Hepatocyte (in vitro differentiated cells): Measurements from ENCODE around the gene BLM. TPM values are rescaled to one million over a fixed set of nuclear protein-coding genes. Genes with fewer than 3 reads are reported as not detected.

Source experiments
- DNase-seq: peaks from one replicate; pipeline ENCODE4 v3.0.0-alpha.2; 2016; ENCODE audit warnings: low spot score
- H2AFZ ChIP-seq: fragments of 200-600 bp; sonication (generic); 2 replicates; pipeline ENCODE4 v1.6.0; 2016; ENCODE audit warnings: antibody characterized with exemption, mild to moderate bottlenecking
- H3K27ac ChIP-seq: fragments of 200-600 bp; sonication (generic); 2 replicates; pipeline ENCODE4 v1.5.1; 2016; ENCODE audit warnings: mild to moderate bottlenecking
- H3K27me3 ChIP-seq: fragments of 200-600 bp; sonication (generic); 2 replicates; pipeline ENCODE4 v1.6.1; 2016
- H3K36me3 ChIP-seq: fragments of 200-600 bp; sonication (generic); replicated peaks from 2 replicates; pipeline ENCODE4 v1.5.1; 2016; ENCODE audit warnings: low read depth; ENCODE audit not compliant: insufficient read depth
- H3K4me1 ChIP-seq: fragments of 200-600 bp; sonication (generic); 2 replicates; pipeline ENCODE4 v1.5.1; 2016; ENCODE audit warnings: mild to moderate bottlenecking, moderate library complexity; ENCODE audit not compliant: insufficient read depth
- H3K4me2 ChIP-seq: fragments of 200-600 bp; sonication (generic); 2 replicates; pipeline ENCODE4 v1.6.0; 2016
- H3K4me3 ChIP-seq: fragments of 200-600 bp; sonication (generic); 2 replicates; pipeline ENCODE4 v1.5.1; 2016; ENCODE audit warnings: mild to moderate bottlenecking
- H3K79me2 ChIP-seq: fragments of 200-600 bp; sonication (generic); 2 replicates; pipeline ENCODE4 v1.6.0; 2017; ENCODE audit warnings: mild to moderate bottlenecking
- H3K9me2 ChIP-seq: fragments of 200-600 bp; sonication (generic); replicated peaks from 2 replicates; pipeline ENCODE4 v1.6.0; 2017; ENCODE audit warnings: mild to moderate bottlenecking; ENCODE audit not compliant: insufficient read depth
- H3K9me3 ChIP-seq: fragments of 200-600 bp; sonication (generic); 2 replicates; pipeline ENCODE4 v1.5.1; 2016; ENCODE audit warnings: low read depth, mild to moderate bottlenecking
- H4K20me1 ChIP-seq: fragments of 200-600 bp; sonication (generic); 2 replicates; pipeline ENCODE4 v1.6.0; 2016; ENCODE audit warnings: mild to moderate bottlenecking; ENCODE audit not compliant: insufficient read depth, poor library complexity, severe bottlenecking
- CTCF ChIP-seq: fragments of 200-600 bp; sonication (generic); IDR thresholded peaks from 2 replicates; pipeline ENCODE4 v1.5.1; 2016; ENCODE audit warnings: antibody characterized with exemption, mild to moderate bottlenecking; ENCODE audit not compliant: poor library complexity
- EZH2 ChIP-seq: fragments of 200-600 bp; sonication (generic); IDR thresholded peaks from 2 replicates; pipeline ENCODE4 v1.6.1; 2016; ENCODE audit warnings: antibody characterized with exemption, mild to moderate bottlenecking, borderline replicate concordance
- EZH2phosphoT487 ChIP-seq: fragments of 200-600 bp; sonication (generic); IDR thresholded peaks from one replicate; pipeline ENCODE4 v1.6.1; 2018; ENCODE audit warnings: antibody characterized with exemption, mild to moderate bottlenecking, low read depth, moderate library complexity; ENCODE audit not compliant: unreplicated experiment, severe bottlenecking
- WGBS: methylation state at CpG from one replicate; pipeline ENCODE4 v1.1.6; 2016; ENCODE audit warnings: low lambda C conversion rate; ENCODE audit errors: missing lambda C conversion rate; 5-methylcytosine and 5-hydroxymethylcytosine counted together
- polyA plus RNA-seq: library from polyadenylated mRNA; unstranded; fragments of >200 nt; fragmentation: Nextera tagmentation; extraction: Ambion mirVana; gene quantifications from 2 replicates; pipeline ENCODE4 v1.2.1, GENCODE V29; 2016
- total RNA-seq: library from RNA; depleted of rRNA; stranded (reverse); fragments of >200 nt; gene quantifications from 2 replicates; pipeline ENCODE4 v1.2.3, GENCODE V29; 2014

The BLM gene
- total and polyA plus RNA-seq, 2 experiments from 2014 or later: 1.7 to 3.5 TPM

GRCh38 chr15:90807074-90807785 is 90.1 kb downstream of the BLM start:
- H3K27ac ChIP-seq: no peak overlapping the region
- H3K79me2 ChIP-seq: no peaks in the 10 kb centered on the region
- no peaks in the 10 kb centered on the region for H3K27me3 ChIP-seq
- H3K9me2 ChIP-seq: no peaks in the 10 kb centered on the region
- no peak for DNase-seq
- TF ChIP-seq CTCF (no peak), EZH2phosphoT487 (no peak), EZH2 (no peak)
- no peaks in the 10 kb centered on the region for H3K36me3 ChIP-seq
- no peaks in the 10 kb centered on the region for H3K9me3 ChIP-seq
- H3K4me3 ChIP-seq: no peak overlapping the region
- H3K4me1 ChIP-seq: no peaks in the 10 kb centered on the region
- no peaks in the 10 kb centered on the region for H4K20me1 ChIP-seq
- H3K4me2 ChIP-seq: no peak overlapping the region
- 85% methylated on average over 8 of the region's 8 CpGs for WGBS
- no peak overlapping the region for H2AFZ ChIP-seq

- H3K4me1 ChIP-seq: no peaks in the 10 kb centered on the region
- no peak overlapping the region for H3K4me2 ChIP-seq
- H3K27me3 ChIP-seq: no peaks in the 10 kb centered on the region
- H4K20me1 ChIP-seq: no peaks in the 10 kb centered on the region
- H3K9me2 ChIP-seq: no peaks in the 10 kb centered on the region
- no peak overlapping the region for H2AFZ ChIP-seq
- no peak for TF ChIP-seq EZH2
- TF ChIP-seq EZH2phosphoT487: no peak
- no peak for TF ChIP-seq CTCF
- H3K4me3 ChIP-seq: no peak overlapping the region
- no peak overlapping the region for H3K27ac ChIP-seq
- WGBS: 86% methylated on average over 2 of the region's 2 CpGs
- DNase-seq: no peak
- no peaks in the 10 kb centered on the region for H3K79me2 ChIP-seq
- H3K9me3 ChIP-seq: no peaks in the 10 kb centered on the region
- no peaks in the 10 kb centered on the region for H3K36me3 ChIP-seq
Measured at GRCh38 chr15:90807786-90808086, 90.6 kb downstream of the BLM start.

- Histone ChIP-seq H2AFZ (no peak overlapping the region), H3K36me3 (no peaks in the 10 kb centered on the region), H3K4me2 (no peak overlapping the region), H3K27ac (no peak overlapping the region), H3K79me2 (no peaks in the 10 kb centered on the region), H3K9me2 (no peaks in the 10 kb centered on the region), H3K27me3 (no peaks in the 10 kb centered on the region), H3K4me3 (no peak overlapping the region), H4K20me1 (no peaks in the 10 kb centered on the region), H3K9me3 (no peaks in the 10 kb centered on the region), H3K4me1 (peaks cover under 1% of the 10 kb centered on the region)
- TF ChIP-seq CTCF (no peak), EZH2 (no peak), EZH2phosphoT487 (no peak)
- WGBS: 88% methylated on average over 8 of the region's 8 CpGs
- no peak for DNase-seq
Measured at GRCh38 chr15:90808517-90809235, 91.5 kb downstream of the BLM start.
